Neural progenitor cell (in vitro differentiated cells): ENCODE measurements around the gene SEMA3D. TPM values are rescaled to one million over a fixed set of nuclear protein-coding genes. Genes with fewer than 3 reads are reported as not detected.

Source experiments
- DNase-seq: peaks from one replicate; pipeline ENCODE4 v3.0.0-alpha.2; 2016; ENCODE audit warnings: low spot score
- H2AFZ ChIP-seq: fragments of 200-600 bp; sonication (generic); replicated peaks from 2 replicates; pipeline ENCODE4 v1.6.1; 2016; ENCODE audit warnings: antibody characterized with exemption
- H3F3A ChIP-seq: fragments of 200-600 bp; sonication (generic); 2 replicates; pipeline ENCODE4 v1.6.1; 2016; ENCODE audit warnings: antibody characterized with exemption, low read depth
- H3K27ac ChIP-seq: fragments of 200-600 bp; sonication (generic); 2 replicates; pipeline ENCODE4 v1.5.1; 2016; ENCODE audit warnings: mild to moderate bottlenecking
- H3K27me3 ChIP-seq: fragments of 200-600 bp; sonication (generic); 2 replicates; pipeline ENCODE4 v1.6.1; 2016; ENCODE audit warnings: mild to moderate bottlenecking, moderate library complexity
- H3K36me3 ChIP-seq: fragments of 200-600 bp; sonication (generic); 2 replicates; pipeline ENCODE4 v1.5.1; 2016
- H3K4me1 ChIP-seq: fragments of 200-600 bp; sonication (generic); 2 replicates; pipeline ENCODE4 v1.6.1; 2016; ENCODE audit warnings: mixed run types
- H3K4me2 ChIP-seq: fragments of 200-600 bp; sonication (generic); 2 replicates; pipeline ENCODE4 v1.6.1; 2016
- H3K4me3 ChIP-seq: fragments of 200-600 bp; sonication (generic); 2 replicates; pipeline ENCODE4 v1.5.1; 2016
- H3K79me2 ChIP-seq: fragments of 200-600 bp; sonication (generic); 2 replicates; pipeline ENCODE4 v1.6.1; 2016; ENCODE audit warnings: low read depth
- H3K9ac ChIP-seq: fragments of 200-600 bp; sonication (generic); 2 replicates; pipeline ENCODE4 v1.6.1; 2016
- H3K9me3 ChIP-seq: fragments of 200-600 bp; sonication (generic); 2 replicates; pipeline ENCODE4 v1.5.1; 2016; ENCODE audit warnings: low read depth
- H4K20me1 ChIP-seq: fragments of 200-600 bp; sonication (generic); 2 replicates; pipeline ENCODE4 v1.6.1; 2016; ENCODE audit warnings: low read depth
- H3K27ac Mint-ChIP-seq: 3 replicates; pipeline ENCODE4 v1.8.0; 2021; ENCODE audit warnings: mixed read lengths
- H3K27me3 Mint-ChIP-seq: 2 replicates; pipeline ENCODE4 v1.8.0; 2022; ENCODE audit warnings: low read depth, mild to moderate bottlenecking, inconsistent platforms, moderate library complexity, mixed read lengths; ENCODE audit not compliant: insufficient read depth
- H3K36me3 Mint-ChIP-seq: 3 replicates; pipeline ENCODE4 v1.8.0; 2021; ENCODE audit warnings: mixed read lengths
- H3K4me1 Mint-ChIP-seq: 3 replicates; pipeline ENCODE4 v1.8.0; 2021; ENCODE audit warnings: mixed read lengths
- H3K4me3 Mint-ChIP-seq: 3 replicates; pipeline ENCODE4 v1.8.0; 2021; ENCODE audit warnings: mild to moderate bottlenecking, moderate library complexity, mixed read lengths
- H3K9me3 Mint-ChIP-seq: 3 replicates; pipeline ENCODE4 v1.8.0; 2020; ENCODE audit warnings: mixed read lengths
- EZH2 ChIP-seq: fragments of 200-600 bp; sonication (generic); IDR thresholded peaks from 2 replicates; pipeline ENCODE4 v1.6.1; 2017; ENCODE audit warnings: antibody characterized with exemption, mild to moderate bottlenecking, moderate library complexity
- EZH2phosphoT487 ChIP-seq: fragments of 200-600 bp; sonication (generic); IDR thresholded peaks from 2 replicates; pipeline ENCODE4 v1.6.1; 2017; ENCODE audit warnings: antibody characterized with exemption
- total RNA-seq: library from RNA; depleted of rRNA; stranded (reverse); fragments of >200 nt; gene quantifications from 2 replicates; pipeline ENCODE4 v1.2.3, GENCODE V29; 2015; ENCODE audit warnings: low replicate concordance
- TF ChIP-seq, protein P1 (sequence below): fragments of 200-600 bp; sonication (generic); IDR thresholded peaks from 2 replicates; pipeline ENCODE4 v1.5.1; 2017; ENCODE audit warnings: antibody characterized with exemption, mild to moderate bottlenecking

The SEMA3D gene
- total RNA-seq, 1 donor from 2014 or later = 0.99 TPM

DNA sequence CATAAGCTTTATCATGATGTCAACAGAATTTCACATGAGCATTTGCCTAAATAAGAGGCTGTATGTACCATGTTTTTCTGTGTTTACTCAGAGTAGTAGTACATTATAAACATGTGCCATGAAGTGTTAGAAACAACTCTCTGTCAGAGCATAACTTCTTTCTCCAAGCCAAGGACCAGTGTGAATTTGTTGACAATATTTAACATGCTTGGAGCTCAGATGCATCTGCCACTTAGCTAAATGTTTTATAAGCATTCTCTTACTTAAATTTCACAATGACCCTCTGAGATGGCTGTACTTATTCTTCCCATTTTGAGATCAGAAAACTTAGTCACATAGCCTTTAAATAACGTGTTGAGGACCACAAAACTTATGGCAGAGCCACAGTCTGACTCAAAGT, 105.0 kb downstream of the SEMA3D start:
- no peaks in the 10 kb centered on the region for H3K4me1 Mint-ChIP-seq
- TF ChIP-seq, protein P1, sequence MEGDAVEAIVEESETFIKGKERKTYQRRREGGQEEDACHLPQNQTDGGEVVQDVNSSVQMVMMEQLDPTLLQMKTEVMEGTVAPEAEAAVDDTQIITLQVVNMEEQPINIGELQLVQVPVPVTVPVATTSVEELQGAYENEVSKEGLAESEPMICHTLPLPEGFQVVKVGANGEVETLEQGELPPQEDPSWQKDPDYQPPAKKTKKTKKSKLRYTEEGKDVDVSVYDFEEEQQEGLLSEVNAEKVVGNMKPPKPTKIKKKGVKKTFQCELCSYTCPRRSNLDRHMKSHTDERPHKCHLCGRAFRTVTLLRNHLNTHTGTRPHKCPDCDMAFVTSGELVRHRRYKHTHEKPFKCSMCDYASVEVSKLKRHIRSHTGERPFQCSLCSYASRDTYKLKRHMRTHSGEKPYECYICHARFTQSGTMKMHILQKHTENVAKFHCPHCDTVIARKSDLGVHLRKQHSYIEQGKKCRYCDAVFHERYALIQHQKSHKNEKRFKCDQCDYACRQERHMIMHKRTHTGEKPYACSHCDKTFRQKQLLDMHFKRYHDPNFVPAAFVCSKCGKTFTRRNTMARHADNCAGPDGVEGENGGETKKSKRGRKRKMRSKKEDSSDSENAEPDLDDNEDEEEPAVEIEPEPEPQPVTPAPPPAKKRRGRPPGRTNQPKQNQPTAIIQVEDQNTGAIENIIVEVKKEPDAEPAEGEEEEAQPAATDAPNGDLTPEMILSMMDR = no peak
- no peak for TF ChIP-seq EZH2phosphoT487
- TF ChIP-seq EZH2 = no peak
- no peaks in the 10 kb centered on the region for H3K27me3 Mint-ChIP-seq
- no peaks in the 10 kb centered on the region for H4K20me1 ChIP-seq
- H3K9me3 ChIP-seq = no peaks in the 10 kb centered on the region
- peaks cover 3% of the 10 kb centered on the region for H3K36me3 Mint-ChIP-seq
- no peak for DNase-seq
- H3K27me3 ChIP-seq = no peaks in the 10 kb centered on the region
- no peak overlapping the region for H2AFZ ChIP-seq
- no peak overlapping the region for H3K4me3 Mint-ChIP-seq
- H3K27ac Mint-ChIP-seq = no peak overlapping the region
- H3K9me3 Mint-ChIP-seq = peaks cover 3% of the 10 kb centered on the region
- H3K9ac ChIP-seq = no peak overlapping the region
- H3F3A ChIP-seq = no peaks in the 10 kb centered on the region
- no peak overlapping the region for H3K4me3 ChIP-seq
- no peak overlapping the region for H3K4me2 ChIP-seq
- H3K79me2 ChIP-seq = no peaks in the 10 kb centered on the region
- H3K27ac ChIP-seq = no peak overlapping the region
- H3K36me3 ChIP-seq = no peaks in the 10 kb centered on the region
- peaks cover 4% of the 10 kb centered on the region for H3K4me1 ChIP-seq

DNA sequence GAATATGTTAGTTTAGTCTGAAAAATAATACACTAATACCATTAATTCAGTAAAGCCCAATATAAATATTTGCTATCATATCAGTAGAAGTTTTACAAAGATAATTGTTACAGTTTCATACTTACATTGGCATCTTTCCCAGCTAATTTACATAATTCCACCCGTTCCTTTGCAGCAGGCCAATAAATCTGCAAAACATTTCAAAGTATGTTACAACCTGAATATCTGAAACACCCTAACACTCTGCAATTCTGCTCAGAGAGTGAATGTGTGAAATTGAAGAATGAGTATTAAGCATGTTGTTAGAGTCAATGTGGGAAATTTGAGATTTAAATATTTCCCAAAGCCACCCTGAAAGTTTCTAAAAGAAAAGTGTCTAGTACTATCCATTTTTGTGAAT, 105.5 kb downstream of the SEMA3D start:
- peaks cover 3% of the 10 kb centered on the region for H3K36me3 Mint-ChIP-seq
- no peak for DNase-seq
- TF ChIP-seq EZH2 (no peak), EZH2phosphoT487 (no peak)
- TF ChIP-seq, protein P1 = no peak
- H3K27me3 Mint-ChIP-seq = no peaks in the 10 kb centered on the region
- Histone ChIP-seq H3K27ac (no peak overlapping the region), H3K4me3 (no peak overlapping the region), H3K4me1 (peaks cover 4% of the 10 kb centered on the region), H3K4me2 (no peak overlapping the region), H3K36me3 (no peaks in the 10 kb centered on the region), H3K9ac (no peak overlapping the region), H4K20me1 (no peaks in the 10 kb centered on the region), H3K9me3 (no peaks in the 10 kb centered on the region), H3K27me3 (no peaks in the 10 kb centered on the region), H3F3A (no peaks in the 10 kb centered on the region), H2AFZ (no peak overlapping the region), H3K79me2 (no peaks in the 10 kb centered on the region)
- H3K4me3 Mint-ChIP-seq = no peak overlapping the region
- H3K4me1 Mint-ChIP-seq = no peaks in the 10 kb centered on the region
- H3K27ac Mint-ChIP-seq = no peak overlapping the region
- H3K9me3 Mint-ChIP-seq = peaks cover 3% of the 10 kb centered on the region

DNA sequence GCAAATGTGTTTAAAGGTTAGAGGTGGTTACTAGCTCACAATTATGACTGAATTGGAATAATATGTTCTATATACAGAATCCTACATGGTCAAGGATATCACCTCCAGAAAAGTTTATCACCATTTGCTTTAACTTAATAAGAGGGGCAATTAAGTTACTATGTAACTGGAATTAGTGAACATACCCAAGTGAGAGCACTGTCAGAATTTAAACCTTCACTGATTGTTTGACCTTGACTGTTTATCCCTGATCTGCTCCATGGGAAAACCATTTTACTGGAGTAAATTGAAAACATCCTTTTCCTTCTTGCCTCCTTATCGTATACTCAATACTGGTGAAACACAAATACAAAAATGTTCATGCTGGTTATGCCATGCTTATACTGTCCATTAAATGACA, 107.4 kb downstream of the SEMA3D start:
- no peaks in the 10 kb centered on the region for H3K36me3 ChIP-seq
- no peak overlapping the region for H3K27ac Mint-ChIP-seq
- no peaks in the 10 kb centered on the region for H3F3A ChIP-seq
- no peak for DNase-seq
- no peak overlapping the region for H3K4me3 ChIP-seq
- H3K27ac ChIP-seq = no peak overlapping the region
- H3K36me3 Mint-ChIP-seq = no peaks in the 10 kb centered on the region
- TF ChIP-seq, protein P1 = no peak
- TF ChIP-seq EZH2phosphoT487 = no peak
- no peak for TF ChIP-seq EZH2
- no peaks in the 10 kb centered on the region for H3K27me3 Mint-ChIP-seq
- H4K20me1 ChIP-seq = no peaks in the 10 kb centered on the region
- H3K9ac ChIP-seq = no peak overlapping the region
- no peaks in the 10 kb centered on the region for H3K9me3 ChIP-seq
- peaks cover 4% of the 10 kb centered on the region for H3K4me1 ChIP-seq
- H3K4me1 Mint-ChIP-seq = no peaks in the 10 kb centered on the region
- no peak overlapping the region for H2AFZ ChIP-seq
- no peak overlapping the region for H3K4me3 Mint-ChIP-seq
- H3K79me2 ChIP-seq = no peaks in the 10 kb centered on the region
- H3K27me3 ChIP-seq = no peaks in the 10 kb centered on the region
- H3K4me2 ChIP-seq = no peak overlapping the region
- peaks cover under 1% of the 10 kb centered on the region for H3K9me3 Mint-ChIP-seq

DNA sequence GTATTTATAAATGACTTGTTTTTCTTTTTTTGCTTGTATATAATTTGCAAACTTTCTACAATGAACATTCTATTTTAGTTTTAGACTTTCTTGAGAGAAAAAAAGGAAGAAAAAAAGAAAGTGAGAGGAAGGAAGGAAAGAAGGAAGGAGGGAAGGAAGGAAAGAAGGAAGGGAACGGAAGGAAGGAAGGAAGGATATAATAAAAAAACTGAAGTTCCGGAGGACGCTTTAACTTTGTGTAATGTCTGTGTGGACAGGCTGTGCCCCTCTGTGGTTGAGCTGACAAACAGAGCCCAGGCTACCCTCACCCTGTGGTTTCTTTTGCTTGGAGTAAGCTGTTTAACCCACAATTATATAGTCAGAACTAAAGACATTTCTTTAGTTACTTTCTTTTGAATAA, 108.7 kb downstream of the SEMA3D start:
- Mint-ChIP-seq H3K27ac (no peak overlapping the region), H3K27me3 (no peaks in the 10 kb centered on the region), H3K4me3 (no peak overlapping the region), H3K9me3 (no peaks in the 10 kb centered on the region), H3K4me1 (no peaks in the 10 kb centered on the region), H3K36me3 (no peaks in the 10 kb centered on the region)
- Histone ChIP-seq H3F3A (no peaks in the 10 kb centered on the region), H2AFZ (peak overlapping the region; percentile 44), H3K36me3 (no peaks in the 10 kb centered on the region), H3K79me2 (no peaks in the 10 kb centered on the region), H3K9me3 (no peaks in the 10 kb centered on the region), H3K4me2 (no peak overlapping the region), H3K27ac (no peak overlapping the region), H4K20me1 (no peaks in the 10 kb centered on the region), H3K9ac (no peak overlapping the region), H3K4me3 (no peak overlapping the region), H3K27me3 (no peaks in the 10 kb centered on the region), H3K4me1 (peaks cover 4% of the 10 kb centered on the region)
- DNase-seq = no peak
- TF ChIP-seq EZH2phosphoT487 (no peak), EZH2 (no peak)
- TF ChIP-seq, protein P1 = no peak
